ENCODE data around the gene LYPLAL1.

Gene LYPLAL1

GRCh38 chr1:219147571-219148019 lies 26.1 kb upstream of the LYPLAL1 start:
- no peak overlapping the region for H3K4me3 ChIP-seq (ENCODE audit: low read length)
- H3K9me3 ChIP-seq (replicated peaks; ENCODE audit: low read length), result no peaks in the 10 kb centered on the region
- H3K27me3 ChIP-seq (ENCODE audit: control insufficient read depth, insufficient read depth, low read length), result no peaks in the 10 kb centered on the region
- no peaks in the 10 kb centered on the region for H3K36me3 ChIP-seq (ENCODE audit: insufficient read depth, low read length)
- no peak overlapping the region for H3K9ac ChIP-seq (ENCODE audit: low read depth, low read length)
- H3K4me2 ChIP-seq (ENCODE audit: low read length), result no peak overlapping the region
- no peaks in the 10 kb centered on the region for H3K4me1 ChIP-seq (ENCODE audit: control insufficient read depth, insufficient read depth, low read length)

GRCh38 chr1:219149009-219149577 lies 24.6 kb upstream of the LYPLAL1 start:
- no peaks in the 10 kb centered on the region for H3K27me3 ChIP-seq (ENCODE audit: control insufficient read depth, insufficient read depth, low read length)
- no peaks in the 10 kb centered on the region for H3K9me3 ChIP-seq (replicated peaks; ENCODE audit: low read length)
- H3K36me3 ChIP-seq (ENCODE audit: insufficient read depth, low read length), result no peaks in the 10 kb centered on the region
- H3K4me3 ChIP-seq (ENCODE audit: low read length), result no peak overlapping the region
- H3K9ac ChIP-seq (ENCODE audit: low read depth, low read length), result no peak overlapping the region
- H3K4me2 ChIP-seq (ENCODE audit: low read length), result no peak overlapping the region
- no peaks in the 10 kb centered on the region for H3K4me1 ChIP-seq (ENCODE audit: control insufficient read depth, insufficient read depth, low read length)

- Histone ChIP-seq H3K9ac (ENCODE audit: low read depth, low read length) (no peak overlapping the region), H3K4me1 (ENCODE audit: control insufficient read depth, insufficient read depth, low read length) (no peaks in the 10 kb centered on the region), H3K27me3 (ENCODE audit: control insufficient read depth, insufficient read depth, low read length) (no peaks in the 10 kb centered on the region), H3K4me2 (ENCODE audit: low read length) (no peak overlapping the region), H3K9me3 (replicated peaks; ENCODE audit: low read length) (no peaks in the 10 kb centered on the region), H3K36me3 (ENCODE audit: insufficient read depth, low read length) (no peaks in the 10 kb centered on the region), H3K4me3 (ENCODE audit: low read length) (no peak overlapping the region)
Observed at GRCh38 chr1:219149953-219150352, 23.7 kb upstream of the LYPLAL1 start.

GRCh38 chr1:219150913-219151312 lies 22.8 kb upstream of the LYPLAL1 start:
- Histone ChIP-seq H3K4me2 (ENCODE audit: low read length) (no peak overlapping the region), H3K9me3 (replicated peaks; ENCODE audit: low read length) (no peaks in the 10 kb centered on the region), H3K4me3 (ENCODE audit: low read length) (no peak overlapping the region), H3K27me3 (ENCODE audit: control insufficient read depth, insufficient read depth, low read length) (no peaks in the 10 kb centered on the region), H3K9ac (ENCODE audit: low read depth, low read length) (no peak overlapping the region), H3K36me3 (ENCODE audit: insufficient read depth, low read length) (no peaks in the 10 kb centered on the region), H3K4me1 (ENCODE audit: control insufficient read depth, insufficient read depth, low read length) (peaks cover 3% of the 10 kb centered on the region)

GRCh38 chr1:219151467-219151866 lies 22.2 kb upstream of the LYPLAL1 start:
- Histone ChIP-seq H3K9me3 (replicated peaks; ENCODE audit: low read length) (no peaks in the 10 kb centered on the region), H3K4me1 (ENCODE audit: control insufficient read depth, insufficient read depth, low read length) (peaks cover 3% of the 10 kb centered on the region), H3K27me3 (ENCODE audit: control insufficient read depth, insufficient read depth, low read length) (no peaks in the 10 kb centered on the region), H3K9ac (ENCODE audit: low read depth, low read length) (no peak overlapping the region), H3K4me2 (ENCODE audit: low read length) (no peak overlapping the region), H3K4me3 (ENCODE audit: low read length) (no peak overlapping the region), H3K36me3 (ENCODE audit: insufficient read depth, low read length) (no peaks in the 10 kb centered on the region)

GRCh38 chr1:219152751-219153150 lies 20.9 kb upstream of the LYPLAL1 start:
- Histone ChIP-seq H3K9ac (ENCODE audit: low read depth, low read length) (no peak overlapping the region), H3K4me3 (ENCODE audit: low read length) (no peak overlapping the region), H3K27me3 (ENCODE audit: control insufficient read depth, insufficient read depth, low read length) (no peaks in the 10 kb centered on the region)

GRCh38 chr1:219153723-219154122 lies 20.0 kb upstream of the LYPLAL1 start:
- Histone ChIP-seq H3K4me3 (ENCODE audit: low read length) (no peak overlapping the region), H3K9me3 (replicated peaks; ENCODE audit: low read length) (no peaks in the 10 kb centered on the region), H3K36me3 (ENCODE audit: insufficient read depth, low read length) (no peaks in the 10 kb centered on the region), H3K4me2 (ENCODE audit: low read length) (no peak overlapping the region), H3K27me3 (ENCODE audit: control insufficient read depth, insufficient read depth, low read length) (no peaks in the 10 kb centered on the region), H3K4me1 (ENCODE audit: control insufficient read depth, insufficient read depth, low read length) (peaks cover 3% of the 10 kb centered on the region), H3K9ac (ENCODE audit: low read depth, low read length) (no peak overlapping the region)

More at GRCh38 chr1:219152751-219153150, 20.9 kb upstream of the LYPLAL1 start:
- Histone ChIP-seq H3K9me3 (replicated peaks; ENCODE audit: low read length) (no peaks in the 10 kb centered on the region), H3K4me2 (ENCODE audit: low read length) (no peak overlapping the region), H3K4me1 (ENCODE audit: control insufficient read depth, insufficient read depth, low read length) (peaks cover 3% of the 10 kb centered on the region), H3K36me3 (ENCODE audit: insufficient read depth, low read length) (no peaks in the 10 kb centered on the region)

GRCh38 chr1:219155135-219155534 lies 18.5 kb upstream of the LYPLAL1 start:
- Histone ChIP-seq H3K36me3 (ENCODE audit: insufficient read depth, low read length) (no peaks in the 10 kb centered on the region), H3K4me1 (ENCODE audit: control insufficient read depth, insufficient read depth, low read length) (peaks cover 9% of the 10 kb centered on the region), H3K9ac (ENCODE audit: low read depth, low read length) (no peak overlapping the region), H3K27me3 (ENCODE audit: control insufficient read depth, insufficient read depth, low read length) (no peaks in the 10 kb centered on the region), H3K4me3 (ENCODE audit: low read length) (no peak overlapping the region), H3K9me3 (replicated peaks; ENCODE audit: low read length) (no peaks in the 10 kb centered on the region), H3K4me2 (ENCODE audit: low read length) (no peak overlapping the region)

- Histone ChIP-seq H3K4me1 (ENCODE audit: control insufficient read depth, insufficient read depth, low read length) (peaks cover 27% of the 10 kb centered on the region), H3K9ac (ENCODE audit: low read depth, low read length) (peak overlapping the region; percentile 49), H3K9me3 (replicated peaks; ENCODE audit: low read length) (no peaks in the 10 kb centered on the region), H3K4me2 (ENCODE audit: low read length) (peak overlapping the region; percentile 73), H3K4me3 (ENCODE audit: low read length) (peak overlapping the region; percentile 58), H3K27me3 (ENCODE audit: control insufficient read depth, insufficient read depth, low read length) (no peaks in the 10 kb centered on the region), H3K36me3 (ENCODE audit: insufficient read depth, low read length) (no peaks in the 10 kb centered on the region)
Observed at GRCh38 chr1:219159946-219160645, 13.6 kb upstream of the LYPLAL1 start.

- Histone ChIP-seq H3K4me2 (ENCODE audit: low read length) (peak overlapping the region; percentile 65), H3K4me1 (ENCODE audit: control insufficient read depth, insufficient read depth, low read length) (peaks cover 25% of the 10 kb centered on the region), H3K9me3 (replicated peaks; ENCODE audit: low read length) (no peaks in the 10 kb centered on the region), H3K9ac (ENCODE audit: low read depth, low read length) (peak overlapping the region; percentile 49), H3K4me3 (ENCODE audit: low read length) (peak overlapping the region; percentile 17), H3K27me3 (ENCODE audit: control insufficient read depth, insufficient read depth, low read length) (no peaks in the 10 kb centered on the region), H3K36me3 (ENCODE audit: insufficient read depth, low read length) (no peaks in the 10 kb centered on the region)
Observed at GRCh38 chr1:219160967-219161366, 12.7 kb upstream of the LYPLAL1 start.

GRCh38 chr1:219161371-219161770 lies 12.3 kb upstream of the LYPLAL1 start:
- peak overlapping the region; percentile 49 for H3K9ac ChIP-seq (ENCODE audit: low read depth, low read length)
- peaks cover 25% of the 10 kb centered on the region for H3K4me1 ChIP-seq (ENCODE audit: control insufficient read depth, insufficient read depth, low read length)
- no peaks in the 10 kb centered on the region for H3K36me3 ChIP-seq (ENCODE audit: insufficient read depth, low read length)
- H3K9me3 ChIP-seq (replicated peaks; ENCODE audit: low read length), result no peaks in the 10 kb centered on the region
- H3K27me3 ChIP-seq (ENCODE audit: control insufficient read depth, insufficient read depth, low read length), result no peaks in the 10 kb centered on the region
- H3K4me2 ChIP-seq (ENCODE audit: low read length), result peak overlapping the region; percentile 65
- peak overlapping the region; percentile 17 for H3K4me3 ChIP-seq (ENCODE audit: low read length)

Measured in skeletal muscle satellite cell (primary cell).